H1 (cell line): ENCODE data around the gene PIGT. TPM values are rescaled to one million over a fixed set of nuclear protein-coding genes. Genes with fewer than 3 reads are reported as not detected.

Experiments
- CBX8 ChIP-seq: fragments of 300-800, 300-1000 bp; sonication (generic); IDR thresholded peaks from 2 replicates; pipeline ENCODE4 v1.7.1; 2016; ENCODE audit warnings: low read depth, low read length, borderline replicate concordance
- KDM1A ChIP-seq: fragments of 200-600, 300-600 bp; sonication (generic); IDR thresholded peaks from 2 replicates; pipeline ENCODE4 v1.7.1; 2016; ENCODE audit warnings: mild to moderate bottlenecking, low read length, borderline replicate concordance
- KDM4A ChIP-seq: IDR thresholded peaks from one replicate; pipeline ENCODE4 v1.7.1; 2012; ENCODE audit warnings: low read depth, mild to moderate bottlenecking, moderate library complexity, low read length, inconsistent platforms; ENCODE audit not compliant: severe bottlenecking
- RFX5 ChIP-seq: IDR thresholded peaks from 2 replicates; pipeline ENCODE4 v1.6.1; 2011; ENCODE audit warnings: low read depth, low read length, improper control_type of control experiment, borderline replicate concordance
- RNF2 ChIP-seq: fragments of 200-900, 300-1000 bp; sonication (generic); IDR thresholded peaks from 2 replicates; pipeline ENCODE4 v1.7.1; 2016; ENCODE audit warnings: borderline replicate concordance, low read depth, mild to moderate bottlenecking, antibody characterized with exemption, low read length; ENCODE audit not compliant: poor library complexity, severe bottlenecking; ENCODE audit errors: missing control alignments
- RXRA ChIP-seq: IDR thresholded peaks from 2 replicates; pipeline ENCODE4 v1.6.1; 2011; ENCODE audit warnings: low read depth, mild to moderate bottlenecking, low read length, moderate library complexity; ENCODE audit not compliant: insufficient read depth
- SP1 ChIP-seq: IDR thresholded peaks from 2 replicates; pipeline ENCODE4 v1.6.1; 2011; ENCODE audit warnings: low read depth, low read length
- YY1 ChIP-seq: IDR thresholded peaks from 2 replicates; pipeline ENCODE4 v1.6.1; 2011; ENCODE audit warnings: low read depth, mild to moderate bottlenecking, low read length
- polyA plus RNA-seq, 7 experiments: library from polyadenylated mRNA; depleted of rRNA in 3 of 7; stranded (reverse) in 5 of 7; unstranded in 2 of 7; fragments of >200 nt in 5 of 7; fragments of 200-250 nt in 2 of 7; gene quantifications; 1 replicate in 5 of 7; 2 replicates in 1 of 7; 4 replicates in 1 of 7; pipeline versions ENCODE4 v1.2.1 to v1.2.3, GENCODE V29; 2011 to 2013; ENCODE audit warnings: missing spikeins in 2 of 7, mixed read lengths in 2 of 7
- total RNA-seq: library from RNA; stranded (reverse); fragmentation: NEBNext Ultra II Directional; extraction: Animal tissue kit (Norgen Biotek cat#: 25700); gene quantifications from 2 replicates; pipeline ENCODE4 v1.2.1, GENCODE V29; 2021

PIGT gene
- total and polyA plus RNA-seq, 2 of the 8 experiments (the other 6 are each of a cell fraction or from before 2014, with no cell fraction given) = 66.0 to 89.7 TPM

DNA sequence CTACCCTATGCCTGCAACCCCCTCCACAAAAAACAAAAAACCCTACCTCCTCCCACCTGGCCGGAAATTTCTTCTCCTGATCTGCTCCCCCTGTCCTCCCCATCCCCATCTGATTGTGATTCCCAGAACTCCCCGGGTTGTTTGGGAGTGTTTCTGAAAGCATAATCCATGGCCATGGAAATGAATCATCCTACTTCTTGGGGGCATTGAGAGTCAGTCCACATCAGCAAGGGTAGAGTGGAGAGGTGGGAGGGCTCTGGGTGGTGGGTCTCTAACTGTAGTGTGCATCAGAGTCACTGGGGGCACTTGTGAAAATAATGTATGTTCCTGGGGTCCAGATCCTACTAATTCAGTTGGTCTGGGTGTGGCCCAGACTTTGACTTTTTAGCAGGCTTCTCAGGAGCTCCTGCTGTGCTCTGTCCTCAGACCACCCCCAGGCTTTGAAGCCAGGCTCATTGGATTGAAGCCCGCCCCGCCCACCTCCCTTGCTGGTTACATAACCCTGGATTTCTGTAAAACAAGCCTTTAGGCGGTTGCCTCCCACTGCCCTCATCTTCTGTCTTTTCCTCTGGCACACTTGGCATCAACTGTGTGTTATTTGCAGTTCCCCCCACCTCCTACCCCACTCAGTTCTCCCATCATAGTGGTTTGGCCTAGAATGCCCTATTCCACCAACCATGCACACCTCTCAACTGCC lies 10.5 kb downstream of the PIGT start (continued):
- TF ChIP-seq KDM4A = no peak
- TF ChIP-seq KDM1A = no peak
- no peak for TF ChIP-seq CBX8
- no peak for TF ChIP-seq YY1
- no peak for TF ChIP-seq SP1
- TF ChIP-seq RXRA = no peak
- no peak for TF ChIP-seq RNF2
- TF ChIP-seq RFX5 = no peak
- TF ChIP-seq, all 59 proteins: peak for 0
